Measurements from ENCODE around the gene CSH1.
A peak's percentile ranks its signal among the peaks of the same experiment; 100 is the strongest.

DNA sequence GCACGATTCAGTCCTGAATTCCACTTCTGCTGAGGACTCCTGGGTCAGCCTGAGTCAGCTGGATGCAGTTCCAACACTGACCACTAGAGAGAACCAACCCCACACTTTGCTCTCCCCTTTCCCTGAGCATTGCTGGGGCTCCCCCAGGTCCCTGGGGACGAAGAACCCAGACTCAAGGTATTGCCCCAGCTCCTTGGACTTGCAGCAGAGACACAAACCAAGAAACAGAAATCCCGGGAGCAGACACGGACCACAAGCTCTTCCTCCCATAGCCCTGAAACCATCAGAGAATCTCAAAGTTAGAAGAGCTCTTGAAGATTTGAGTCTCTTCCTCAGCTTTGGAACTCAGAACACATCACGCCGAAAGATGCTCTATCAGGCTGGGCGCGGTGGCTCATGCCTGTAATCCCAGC is 22.9 kb upstream of the CSH1 start:
- TF ChIP-seq CTCF (IDR thresholded peaks at IDR 0.05; ENCODE audit: low read depth, low read length) (peak; percentile 88), POLR2A (IDR thresholded peaks at IDR 0.05; ENCODE audit: extremely low read depth, insufficient read length) (no peak)

Measured in NB4 (cell line).